Measurements from ENCODE around the gene HPSE2.

Gene HPSE2

GRCh38 chr10:98489561-98490481 lies 745.8 kb downstream of the HPSE2 start:
- no peak for DNase-seq (ENCODE audit: low read depth)

DNA sequence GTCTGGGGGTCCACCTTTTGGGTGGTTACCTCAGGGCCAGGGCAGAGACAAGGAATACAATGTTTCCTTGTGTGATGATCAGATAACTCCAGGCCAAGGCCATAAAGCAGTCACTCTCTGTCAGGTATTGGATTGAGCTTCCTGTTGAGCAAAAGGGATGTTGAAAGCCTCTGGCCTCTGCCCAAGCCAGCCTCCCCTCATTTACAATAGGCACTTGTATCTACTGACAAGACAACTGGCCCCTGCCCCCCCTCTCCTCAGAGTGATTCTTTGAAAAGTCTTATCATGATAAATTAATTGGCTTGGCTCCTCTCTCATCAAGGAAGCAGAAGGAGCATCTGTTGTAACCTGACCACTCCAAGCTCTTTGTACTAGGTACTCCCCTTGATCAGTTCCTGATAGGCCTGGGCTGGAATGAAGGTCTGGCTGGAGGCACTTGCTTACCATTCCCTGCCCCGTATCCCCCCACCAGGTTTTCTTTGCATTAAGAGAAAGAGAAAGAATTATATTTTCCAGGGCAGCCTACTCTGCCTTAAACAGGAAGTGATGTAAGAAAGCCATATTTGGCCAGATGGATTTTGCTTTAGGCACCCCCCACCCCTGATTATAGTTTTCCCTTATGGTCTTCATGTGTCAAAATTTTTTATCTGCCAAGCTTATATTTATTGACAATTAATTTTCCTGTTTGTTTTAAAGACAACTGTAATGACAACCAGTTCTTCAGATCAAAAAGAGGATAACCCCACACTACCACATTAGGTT lies 746.8 kb downstream of the HPSE2 start:
- DNase-seq (ENCODE audit: low read depth), result no peak

DNA sequence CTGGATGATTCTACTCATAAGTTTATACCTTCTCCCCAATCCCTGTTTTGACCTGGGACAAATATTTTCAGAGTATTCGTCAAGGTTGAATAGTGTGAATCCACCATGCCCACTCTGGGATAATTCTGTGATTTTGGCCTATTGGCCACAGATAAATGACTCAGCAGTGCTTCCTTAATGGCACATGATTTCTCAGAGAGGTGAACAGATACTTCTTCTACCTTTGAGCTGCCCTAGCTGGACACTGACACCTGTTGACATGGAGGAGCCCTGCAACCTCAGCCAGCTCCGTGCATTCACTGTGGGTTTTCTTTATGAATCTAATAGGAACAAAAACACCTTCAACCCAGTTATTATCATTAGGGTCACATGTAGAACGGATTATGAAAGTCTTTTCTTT lies 748.0 kb downstream of the HPSE2 start:
- no peak for DNase-seq (ENCODE audit: low read depth)

DNA sequence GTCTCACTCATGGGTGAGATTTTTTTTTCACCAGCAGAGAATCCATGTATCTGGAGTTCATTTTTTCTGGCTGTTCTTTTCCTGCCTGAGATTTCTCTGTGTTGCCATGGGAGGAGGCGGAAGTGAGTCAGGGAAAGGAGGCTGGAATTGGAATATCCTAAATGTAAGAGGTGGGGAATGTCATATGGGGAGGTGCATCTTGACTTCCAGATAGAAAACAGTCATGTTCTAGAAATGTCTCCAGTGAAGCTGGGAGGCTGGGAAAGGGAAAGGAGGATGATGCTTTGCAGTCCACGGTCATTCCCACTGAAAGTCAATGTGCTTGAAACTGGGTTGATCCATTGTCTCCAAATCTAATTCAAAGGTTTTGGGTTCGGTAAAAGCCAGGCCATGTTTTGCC lies 749.2 kb downstream of the HPSE2 start:
- no peak for DNase-seq (ENCODE audit: low read depth)

DNA sequence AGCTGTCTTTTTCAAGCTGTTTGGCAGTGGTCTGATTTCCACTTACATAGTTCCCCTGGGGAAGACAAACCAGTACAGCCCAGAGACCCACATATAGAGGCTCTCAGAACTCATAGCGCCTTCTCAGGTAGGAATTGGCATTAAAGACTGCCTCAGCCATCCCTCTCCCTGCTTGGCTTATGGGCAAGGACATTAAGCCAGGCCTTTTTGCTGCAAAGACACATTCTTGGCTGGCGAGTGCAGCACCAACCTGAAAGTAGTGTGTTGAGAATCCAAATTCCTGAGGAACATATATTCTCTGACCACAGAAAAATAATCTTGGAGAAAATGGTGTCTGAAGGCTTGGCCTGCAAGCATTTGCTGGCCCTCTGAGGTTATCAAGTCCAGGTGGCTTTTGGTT lies 749.7 kb downstream of the HPSE2 start:
- no peak for DNase-seq (ENCODE audit: low read depth)

GRCh38 chr10:98483658-98484057 lies 752.0 kb downstream of the HPSE2 start:
- no peak for DNase-seq (ENCODE audit: low read depth)

- no peak for DNase-seq (ENCODE audit: low read depth)
Observed at GRCh38 chr10:98482096-98482495, 753.6 kb downstream of the HPSE2 start.

DNA sequence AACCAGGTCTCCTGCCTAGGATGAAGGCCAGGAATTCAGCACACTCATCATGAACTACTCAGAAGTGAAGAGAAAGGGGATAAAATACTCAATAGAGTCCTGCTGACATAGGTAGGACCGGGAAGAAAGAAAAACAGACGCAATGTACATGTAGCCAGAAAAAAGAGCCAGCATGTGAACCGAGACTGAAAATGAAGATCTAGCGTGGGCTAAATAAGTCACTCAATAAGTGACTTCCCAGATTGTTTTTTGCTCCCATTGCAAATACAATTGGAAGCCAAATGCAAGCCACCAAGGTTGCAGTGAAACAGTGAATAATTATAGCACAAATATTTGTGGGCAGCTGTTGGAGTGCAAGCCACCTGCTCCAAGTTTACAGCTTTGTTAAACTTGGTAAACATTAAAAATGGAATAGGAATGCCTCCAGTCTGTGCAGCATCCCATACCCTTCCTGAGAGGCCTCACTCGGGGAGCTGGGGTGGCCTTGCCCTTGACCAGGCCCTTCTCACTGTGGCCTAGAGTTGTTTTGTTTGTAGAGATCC lies 754.2 kb downstream of the HPSE2 start:
- DNase-seq (ENCODE audit: low read depth), result no peak

DNA sequence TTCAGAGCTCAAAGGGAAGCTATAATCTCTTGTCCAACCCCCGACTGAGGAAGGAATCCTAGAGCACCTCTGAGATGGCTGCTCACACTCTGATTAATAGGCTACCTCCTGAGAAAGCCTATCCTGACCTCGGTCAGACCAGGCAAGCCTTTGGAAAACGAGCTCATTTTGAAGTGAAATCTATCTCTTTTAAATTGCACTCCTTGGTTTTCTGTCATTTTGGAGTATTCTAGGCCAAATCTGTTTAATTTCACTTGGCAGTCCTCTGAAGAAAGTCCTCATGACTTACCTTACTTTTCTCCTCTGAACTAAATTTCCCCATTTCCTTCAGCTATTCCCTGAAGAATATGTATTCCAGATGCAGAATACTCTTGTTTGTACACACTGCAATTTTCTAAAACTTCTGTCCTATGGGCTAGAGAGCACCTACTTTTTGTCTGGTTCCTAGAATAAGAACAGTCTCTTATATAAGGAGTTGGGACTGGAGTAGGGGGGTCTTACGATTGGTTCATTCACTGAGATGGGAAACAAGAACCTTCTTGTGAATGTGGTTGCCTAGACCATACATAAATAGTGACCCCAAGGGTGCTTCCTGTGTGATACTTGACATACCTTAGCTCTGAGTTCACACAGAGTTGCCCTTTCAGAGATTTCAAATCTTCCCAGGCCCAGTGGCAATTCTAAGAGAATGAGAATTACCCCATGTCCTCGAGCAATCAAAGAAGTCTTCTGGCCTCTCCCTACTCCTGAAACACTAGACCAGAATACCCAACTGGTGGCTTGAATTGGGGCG lies 757.0 kb downstream of the HPSE2 start:
- no peak for DNase-seq (ENCODE audit: low read depth)

- DNase-seq (ENCODE audit: low read depth), result no peak
Observed at GRCh38 chr10:98477861-98478260, 757.8 kb downstream of the HPSE2 start.

GRCh38 chr10:98474628-98475027 lies 761.0 kb downstream of the HPSE2 start:
- no peak for DNase-seq (ENCODE audit: low read depth)

- DNase-seq (ENCODE audit: low read depth), result no peak
Observed at GRCh38 chr10:98472196-98472595, 763.5 kb downstream of the HPSE2 start.

DNA sequence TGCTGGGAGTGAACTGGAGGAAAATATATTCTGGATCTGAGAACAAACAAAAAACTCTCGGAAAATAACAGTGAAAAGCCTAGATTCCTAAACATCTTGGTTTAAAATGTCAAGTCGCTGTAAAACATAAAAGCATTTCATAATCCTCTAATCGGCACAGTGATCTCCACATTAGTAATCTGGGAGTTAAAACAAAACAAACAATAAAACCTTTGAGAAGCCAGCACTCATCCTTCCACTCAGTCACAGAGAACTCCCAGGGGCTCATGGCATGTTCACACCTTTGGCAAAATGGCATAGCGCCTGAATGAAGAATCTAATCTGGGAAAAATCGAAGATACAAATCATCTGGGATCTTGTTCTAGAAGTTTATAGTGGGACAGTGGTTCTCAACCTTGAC lies 764.8 kb downstream of the HPSE2 start:
- no peak for DNase-seq (ENCODE audit: low read depth)

GRCh38 chr10:98469001-98469931 lies 766.4 kb downstream of the HPSE2 start:
- DNase-seq (ENCODE audit: low read depth), result no peak

- peak; percentile 20 for DNase-seq (ENCODE audit: low read depth)
Observed at GRCh38 chr10:98467506-98468318, 767.9 kb downstream of the HPSE2 start.

- no peak for DNase-seq (ENCODE audit: low read depth)
Observed at GRCh38 chr10:98466861-98467505, 768.7 kb downstream of the HPSE2 start.

- DNase-seq (ENCODE audit: low read depth), result no peak
Observed at GRCh38 chr10:98465866-98466265, 769.8 kb downstream of the HPSE2 start.

GRCh38 chr10:98463976-98464754 lies 771.5 kb downstream of the HPSE2 start:
- no peak for DNase-seq (ENCODE audit: low read depth)

DNA sequence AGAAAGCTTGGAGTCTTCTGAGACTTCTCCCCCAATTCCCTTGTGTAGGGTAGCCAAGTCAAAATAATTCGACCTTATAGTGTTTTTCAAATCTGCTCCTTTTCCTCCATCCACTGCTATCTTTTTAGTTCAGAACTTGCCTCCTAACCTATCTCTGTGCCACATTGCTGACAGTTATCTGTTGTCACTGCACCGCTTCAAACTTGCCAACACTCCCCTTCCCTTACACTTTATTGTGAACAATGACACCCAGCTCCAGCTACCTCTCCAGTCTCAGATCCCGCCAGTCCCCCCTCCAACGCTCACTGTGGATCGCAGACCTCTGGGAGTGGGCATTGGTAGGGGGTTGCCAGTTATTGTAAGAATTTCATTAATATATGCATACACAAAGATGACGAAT lies 772.6 kb downstream of the HPSE2 start:
- no peak for DNase-seq (ENCODE audit: low read depth)
